Subcutaneous abdominal adipose tissue (tissue), 5 donors: ENCODE measurements around the gene TEAD1.

Experiments used
- H3K27ac ChIP-seq: one replicate; pipeline ENCODE4 v1.7.0; 2013; ENCODE audit warnings: low read depth, mild to moderate bottlenecking, inconsistent platforms, low read length, moderate library complexity
- H3K27me3 ChIP-seq, 5 donors: one replicate each; pipeline ENCODE4 v1.7.0; 2013; ENCODE audit warnings: low read length in 5 of 5, inconsistent platforms in 1 of 5; ENCODE audit not compliant: control insufficient read depth in 5 of 5, insufficient read depth in 4 of 5
- H3K36me3 ChIP-seq, 5 donors: one replicate each; pipeline ENCODE4 v1.7.0; 2013; ENCODE audit warnings: low read length in 5 of 5; ENCODE audit not compliant: control insufficient read depth in 5 of 5, insufficient read depth in 5 of 5
- H3K4me1 ChIP-seq, 5 donors: one replicate each; pipeline ENCODE4 v1.7.0; 2013; ENCODE audit warnings: low read length in 5 of 5, mild to moderate bottlenecking in 3 of 5, moderate library complexity in 1 of 5; ENCODE audit not compliant: control insufficient read depth in 5 of 5, insufficient read depth in 5 of 5
- H3K4me3 ChIP-seq, 5 donors: one replicate each; pipeline ENCODE4 v1.7.0; 2013; ENCODE audit warnings: low read length in 5 of 5, low read depth in 1 of 5
- H3K9ac ChIP-seq, 5 donors: one replicate each; pipeline ENCODE4 v1.7.0; 2013; ENCODE audit warnings: low read length in 5 of 5, mild to moderate bottlenecking in 4 of 5, moderate library complexity in 3 of 5
- H3K9me3 ChIP-seq, 5 donors: one replicate each; pipeline ENCODE4 v1.7.0; 2013; ENCODE audit warnings: low read length in 5 of 5; ENCODE audit not compliant: control insufficient read depth in 5 of 5
- donor health status: healthy.
- donor health status: healthy.
- donor health status: healthy.
- donor health status: healthy.
- donor health status: healthy.

TEAD1 gene

DNA sequence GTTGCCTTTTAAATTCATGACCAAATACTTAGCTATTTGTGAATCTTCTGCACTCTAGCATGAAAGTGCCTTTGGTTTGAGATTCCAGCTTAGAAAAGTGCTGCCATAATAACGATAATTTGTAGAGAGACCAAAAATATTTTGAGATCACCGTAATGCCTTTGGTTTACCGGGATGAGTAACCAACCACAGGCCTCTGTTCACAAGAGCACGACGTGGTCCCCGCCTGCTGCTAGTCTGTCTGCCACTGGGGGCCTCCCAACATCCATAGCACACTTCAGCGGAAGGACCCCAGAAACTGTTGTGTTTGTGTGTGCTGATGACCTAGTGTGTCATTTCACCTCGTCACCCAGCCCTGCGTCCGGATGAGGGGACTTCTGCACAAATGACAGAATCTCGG lies 267.9 kb downstream of the TEAD1 start:
- Histone ChIP-seq H3K4me1 (no peaks in the 10 kb centered on the region), H3K9me3 (peaks cover 0 to 10% (median 2%) of the 10 kb centered on the region in 5 donors), H3K4me3 (no peak overlapping the region), H3K9ac (no peak overlapping the region), H3K27me3 (no peaks in the 10 kb centered on the region), H3K27ac (no peak overlapping the region), H3K36me3 (peaks cover 28 to 51% (median 47%) of the 10 kb centered on the region in 5 donors)

- no peak overlapping the region for H3K4me3 ChIP-seq
- H3K9me3 ChIP-seq = peaks cover 0 to 11% (median 2%) of the 10 kb centered on the region in 5 donors
- no peak overlapping the region for H3K9ac ChIP-seq
- H3K36me3 ChIP-seq = peaks cover 25 to 46% (median 44%) of the 10 kb centered on the region in 5 donors
- H3K27me3 ChIP-seq = no peaks in the 10 kb centered on the region
- H3K4me1 ChIP-seq = no peaks in the 10 kb centered on the region
- H3K27ac ChIP-seq = no peak overlapping the region
These were observed 269.1 kb downstream of the TEAD1 start for GRCh38 chr11:12943311-12943710.

DNA sequence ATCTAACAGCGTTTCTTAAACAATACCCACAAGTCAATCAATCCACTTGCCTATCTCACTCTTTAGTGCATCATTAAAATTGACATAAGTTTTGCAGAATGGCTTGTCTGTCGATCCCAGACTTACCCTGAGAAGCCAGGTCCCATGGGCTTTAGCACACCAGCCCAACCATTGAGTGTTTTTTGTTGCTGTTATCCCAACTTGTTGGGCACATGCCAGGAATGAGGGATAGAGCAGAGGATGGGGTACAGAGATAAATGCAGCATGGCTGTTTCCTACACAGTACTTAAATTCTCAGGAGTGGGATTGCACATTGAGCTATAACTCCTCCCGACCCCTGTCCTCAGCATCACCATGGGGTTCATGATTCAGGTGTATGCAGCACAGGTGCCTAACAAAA lies 270.7 kb downstream of the TEAD1 start:
- Histone ChIP-seq H3K36me3 (peaks cover 18 to 32% (median 28%) of the 10 kb centered on the region in 5 donors), H3K9me3 (peaks cover 0 to 11% (median 2%) of the 10 kb centered on the region in 5 donors), H3K4me3 (no peak overlapping the region), H3K4me1 (no peaks in the 10 kb centered on the region), H3K9ac (no peak overlapping the region), H3K27me3 (no peaks in the 10 kb centered on the region), H3K27ac (no peak overlapping the region)

- H3K36me3 ChIP-seq = peaks cover 0 to 2% (median 0%) of the 10 kb centered on the region in 5 donors
- H3K9ac ChIP-seq = no peak overlapping the region
- no peaks in the 10 kb centered on the region for H3K27me3 ChIP-seq
- H3K9me3 ChIP-seq = peaks cover 0 to 13% (median 6%) of the 10 kb centered on the region in 5 donors
- no peak overlapping the region for H3K27ac ChIP-seq
- no peak overlapping the region for H3K4me3 ChIP-seq
- no peaks in the 10 kb centered on the region for H3K4me1 ChIP-seq
These were observed 275.2 kb downstream of the TEAD1 start for GRCh38 chr11:12949453-12949852.

DNA sequence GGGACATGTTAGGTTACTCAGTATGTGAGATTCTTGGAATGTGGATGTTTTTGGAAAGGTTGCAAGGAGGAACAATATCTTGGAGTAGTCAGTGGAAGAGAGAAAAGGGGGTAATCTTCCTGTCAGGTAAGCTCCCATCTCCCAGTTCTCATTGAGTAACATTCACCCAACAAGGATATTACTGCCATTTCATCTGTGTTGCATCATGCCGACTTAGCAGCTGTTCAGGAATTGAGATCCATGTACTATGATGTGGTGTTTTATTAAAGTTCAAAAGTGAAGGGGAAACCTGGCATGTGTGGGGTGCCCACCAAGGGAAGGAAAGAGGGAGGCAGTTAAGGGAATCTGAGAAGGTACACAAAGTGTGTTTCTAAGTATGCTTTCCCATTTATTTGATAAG lies 276.4 kb downstream of the TEAD1 start:
- Histone ChIP-seq H3K9me3 (peaks cover 0 to 13% (median 6%) of the 10 kb centered on the region in 5 donors), H3K36me3 (no peaks in the 10 kb centered on the region)

DNA sequence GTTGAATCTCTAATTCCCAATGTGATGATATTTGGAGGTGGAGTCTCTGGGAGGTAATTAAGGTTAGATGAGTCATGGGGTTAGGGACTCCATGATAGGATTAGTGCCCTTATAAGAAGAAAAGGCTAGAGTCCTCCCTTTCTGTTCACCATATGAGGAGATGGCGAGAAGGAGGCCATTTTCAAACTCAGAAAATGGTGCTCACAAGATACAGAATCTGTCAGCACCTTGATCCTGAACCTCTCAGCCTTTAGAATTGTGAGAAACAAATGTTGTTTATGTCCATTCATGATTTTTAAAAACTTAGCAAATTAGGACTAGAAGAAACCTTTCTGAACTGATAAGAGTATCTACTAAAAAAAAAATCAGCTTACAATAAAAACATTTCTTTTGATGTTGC lies 277.2 kb downstream of the TEAD1 start:
- Histone ChIP-seq H3K4me3 (no peak overlapping the region), H3K36me3 (no peaks in the 10 kb centered on the region), H3K27me3 (no peaks in the 10 kb centered on the region), H3K9ac (no peak overlapping the region), H3K9me3 (peaks cover 0 to 13% (median 5%) of the 10 kb centered on the region in 5 donors), H3K4me1 (no peaks in the 10 kb centered on the region), H3K27ac (no peak overlapping the region)

More for the DNA sequence above, 276.4 kb downstream of the TEAD1 start:
- Histone ChIP-seq H3K4me3 (no peak overlapping the region), H3K27me3 (no peaks in the 10 kb centered on the region), H3K9ac (no peak overlapping the region), H3K27ac (no peak overlapping the region), H3K4me1 (no peaks in the 10 kb centered on the region)

DNA sequence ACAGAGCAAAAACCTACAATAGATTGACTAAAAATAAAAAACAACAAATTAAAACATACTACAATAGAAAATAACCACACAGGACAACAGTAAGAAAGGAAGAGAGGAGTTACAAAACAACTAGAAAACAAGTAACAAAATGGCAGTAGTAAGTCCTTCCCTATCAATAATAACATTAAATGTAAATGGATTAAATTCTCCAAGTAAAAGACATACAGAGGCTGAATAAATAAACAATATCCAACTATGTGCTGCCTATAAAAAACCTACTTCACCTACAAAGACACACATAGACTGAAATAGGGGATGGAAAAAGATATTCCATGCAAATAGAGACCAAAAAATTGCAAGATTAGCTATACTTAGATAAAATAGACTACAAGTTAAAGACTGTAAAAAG lies 277.9 kb downstream of the TEAD1 start:
- no peak overlapping the region for H3K9ac ChIP-seq
- no peaks in the 10 kb centered on the region for H3K4me1 ChIP-seq
- no peaks in the 10 kb centered on the region for H3K36me3 ChIP-seq
- no peaks in the 10 kb centered on the region for H3K27me3 ChIP-seq
- H3K9me3 ChIP-seq = peaks cover 0 to 10% (median 3%) of the 10 kb centered on the region in 5 donors
- no peak overlapping the region for H3K27ac ChIP-seq
- H3K4me3 ChIP-seq = no peak overlapping the region

DNA sequence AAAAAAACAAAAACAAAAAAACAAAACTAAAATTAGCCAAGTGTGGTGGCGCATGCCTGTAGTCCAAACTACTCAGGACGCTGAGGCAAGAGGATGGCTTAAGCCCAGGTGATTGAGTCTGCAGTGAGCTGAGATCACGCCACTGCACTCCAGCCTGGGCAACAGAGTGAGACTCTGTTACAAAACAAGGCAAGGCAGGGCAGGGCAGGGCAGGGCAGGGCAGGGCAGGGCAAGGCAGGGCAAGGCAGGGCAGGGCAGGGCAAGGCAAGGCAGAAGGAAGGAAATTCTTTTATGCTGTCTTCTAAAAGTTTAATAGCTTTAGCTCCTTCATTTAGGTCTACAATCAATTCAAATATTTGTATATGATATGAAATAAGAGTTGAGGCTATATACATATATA lies 284.8 kb downstream of the TEAD1 start:
- peaks cover 0 to 3% (median 0%) of the 10 kb centered on the region in 5 donors for H3K27me3 ChIP-seq
- no peak overlapping the region for H3K27ac ChIP-seq
- H3K9ac ChIP-seq = no peak overlapping the region
- H3K4me3 ChIP-seq = no peak overlapping the region
- H3K4me1 ChIP-seq = no peaks in the 10 kb centered on the region
- H3K9me3 ChIP-seq = peaks cover 0 to 2% (median 0%) of the 10 kb centered on the region in 5 donors
- H3K36me3 ChIP-seq = no peaks in the 10 kb centered on the region

- H3K4me1 ChIP-seq = no peaks in the 10 kb centered on the region
- no peaks in the 10 kb centered on the region for H3K36me3 ChIP-seq
- H3K27me3 ChIP-seq = peaks cover 0 to 3% (median 0%) of the 10 kb centered on the region in 5 donors
- H3K27ac ChIP-seq = no peak overlapping the region
- H3K9ac ChIP-seq = no peak overlapping the region
- H3K9me3 ChIP-seq = no peaks in the 10 kb centered on the region
- H3K4me3 ChIP-seq = no peak overlapping the region
These were observed 287.4 kb downstream of the TEAD1 start for GRCh38 chr11:12961615-12962014.

GRCh38 chr11:12962306-12962705 lies 288.1 kb downstream of the TEAD1 start:
- Histone ChIP-seq H3K4me1 (no peaks in the 10 kb centered on the region), H3K9ac (no peak overlapping the region), H3K27me3 (peaks cover 0 to 3% (median 0%) of the 10 kb centered on the region in 5 donors), H3K9me3 (no peaks in the 10 kb centered on the region), H3K4me3 (no peak overlapping the region), H3K36me3 (no peaks in the 10 kb centered on the region), H3K27ac (no peak overlapping the region)

DNA sequence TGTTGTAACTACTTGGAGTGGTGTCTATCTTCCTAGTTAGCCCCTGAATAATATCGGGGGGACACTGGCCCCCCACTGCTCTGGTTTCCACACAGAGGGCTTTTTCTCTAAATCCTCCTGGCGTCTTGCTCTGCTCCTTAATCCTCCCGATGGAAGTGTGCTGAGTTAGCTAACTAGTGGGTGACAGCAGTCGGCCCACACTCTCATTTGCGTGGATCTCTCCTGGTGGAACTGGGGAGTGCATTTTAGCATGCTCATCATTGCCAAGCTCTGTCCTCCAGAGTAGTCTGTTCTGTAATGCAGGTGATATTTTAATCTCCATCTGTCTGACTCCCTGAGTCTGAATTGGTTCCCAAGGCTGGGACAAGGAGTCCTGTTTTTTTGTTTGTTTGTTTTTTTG lies 288.8 kb downstream of the TEAD1 start:
- no peaks in the 10 kb centered on the region for H3K9me3 ChIP-seq
- H3K27ac ChIP-seq = no peak overlapping the region
- peaks cover 0 to 3% (median 0%) of the 10 kb centered on the region in 5 donors for H3K27me3 ChIP-seq
- no peaks in the 10 kb centered on the region for H3K36me3 ChIP-seq
- no peak overlapping the region for H3K9ac ChIP-seq
- no peak overlapping the region for H3K4me3 ChIP-seq
- H3K4me1 ChIP-seq = no peaks in the 10 kb centered on the region
